GM19239 (cell line): Measurements from ENCODE around the gene UBE2E2.

ENCODE experiments used
- DNase-seq: peaks from one replicate; pipeline ENCODE4 v3.0.0; 2011; ENCODE audit warnings: low spot score; ENCODE audit not compliant: insufficient read length
- FAIRE-seq: peaks from 2 replicates; lab custom pipeline; 2011; peaks lifted over from hg19 to GRCh38; lab: Jason Lieb, UNC

Gene UBE2E2

DNA sequence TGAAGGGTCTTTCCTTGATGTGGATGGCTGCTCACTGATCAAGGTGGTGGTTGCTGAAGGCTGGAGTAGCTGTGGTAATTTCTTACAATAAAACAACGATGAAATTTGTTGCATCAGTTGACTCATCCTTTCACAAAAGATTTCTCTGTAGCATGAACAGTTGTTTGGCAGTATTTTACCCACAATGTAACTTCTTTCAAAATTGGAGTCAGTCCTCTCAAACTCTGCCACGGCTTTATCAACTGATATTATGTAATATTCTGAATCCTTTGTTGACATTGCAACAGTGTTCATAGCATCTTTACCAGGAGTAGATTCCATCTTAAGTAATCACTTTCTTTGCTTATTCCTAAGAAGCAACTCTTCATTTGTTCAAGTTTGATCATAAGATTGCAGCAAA, 252.6 kb downstream of the UBE2E2 start:
- FAIRE-seq (no peak), DNase-seq (no peak)

DNA sequence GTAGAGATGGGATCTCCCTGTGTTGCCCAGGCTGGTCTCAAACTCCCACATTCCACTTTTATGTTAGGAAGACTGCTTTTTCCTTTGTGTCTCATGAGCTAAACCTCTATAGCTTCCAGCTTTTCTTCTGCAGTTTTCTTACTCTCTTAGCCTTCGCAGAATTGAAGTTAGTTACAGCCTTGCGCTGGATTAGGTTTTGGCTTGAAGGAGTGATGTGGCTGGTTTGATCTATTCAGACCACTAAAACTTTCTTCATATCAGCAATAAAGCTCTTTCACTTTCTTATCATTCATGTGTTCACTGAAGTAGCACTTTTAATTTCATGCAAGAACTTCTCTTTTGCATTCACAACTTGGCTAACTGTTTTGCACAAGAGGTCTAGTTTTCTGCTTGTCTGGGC, 254.6 kb downstream of the UBE2E2 start:
- DNase-seq (no peak), FAIRE-seq (no peak)

DNA sequence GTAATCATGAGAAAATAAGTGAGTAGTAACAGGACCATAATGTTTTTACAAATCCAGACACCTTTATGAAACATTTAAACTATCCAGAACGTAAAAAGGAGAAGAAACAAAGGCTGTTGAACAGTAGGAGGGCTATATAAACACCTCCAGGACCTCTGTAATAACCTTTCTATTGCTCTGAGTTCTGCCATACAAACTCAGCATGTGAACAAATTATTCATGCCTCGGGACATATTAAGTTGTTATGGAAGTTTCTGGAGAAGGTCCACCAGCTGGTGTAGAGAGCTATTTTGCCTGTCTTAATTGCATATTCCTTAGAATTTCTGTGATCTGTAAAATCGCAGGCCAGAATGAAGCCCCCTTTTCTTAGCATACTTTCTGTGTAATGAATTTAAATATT, 256.3 kb downstream of the UBE2E2 start:
- DNase-seq = no peak
- peak; percentile 70 for FAIRE-seq

DNA sequence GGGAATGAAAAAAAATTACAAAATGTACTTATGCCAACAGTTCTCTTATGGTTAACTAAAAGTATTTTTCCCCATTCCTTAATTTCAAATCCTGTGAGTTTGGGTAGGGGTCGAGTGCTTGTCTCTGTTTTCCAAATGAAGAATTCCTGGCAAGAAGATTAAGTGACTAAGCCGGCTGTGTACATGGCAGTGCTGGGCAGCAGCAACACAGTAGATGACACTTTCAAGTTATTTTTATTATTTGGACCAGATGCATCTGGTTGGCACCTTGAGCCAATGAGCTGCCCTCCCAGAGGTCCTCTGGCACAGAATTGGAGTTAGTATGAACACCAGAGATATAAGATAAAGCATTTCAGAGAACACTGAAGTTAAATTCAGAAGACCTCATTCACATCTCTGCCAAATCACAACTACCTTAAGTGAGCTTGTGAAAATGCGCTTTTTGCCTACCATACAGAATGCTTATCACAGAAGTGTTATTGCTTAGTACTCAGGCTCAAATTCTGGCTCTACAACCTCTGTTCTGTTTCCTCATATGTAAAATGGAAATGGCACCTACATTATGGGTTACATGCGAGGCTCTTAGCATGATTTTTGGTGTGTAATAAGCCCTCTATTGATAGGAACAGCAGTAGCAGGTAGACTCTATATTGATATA, 256.9 kb downstream of the UBE2E2 start:
- FAIRE-seq (no peak), DNase-seq (no peak)

DNA sequence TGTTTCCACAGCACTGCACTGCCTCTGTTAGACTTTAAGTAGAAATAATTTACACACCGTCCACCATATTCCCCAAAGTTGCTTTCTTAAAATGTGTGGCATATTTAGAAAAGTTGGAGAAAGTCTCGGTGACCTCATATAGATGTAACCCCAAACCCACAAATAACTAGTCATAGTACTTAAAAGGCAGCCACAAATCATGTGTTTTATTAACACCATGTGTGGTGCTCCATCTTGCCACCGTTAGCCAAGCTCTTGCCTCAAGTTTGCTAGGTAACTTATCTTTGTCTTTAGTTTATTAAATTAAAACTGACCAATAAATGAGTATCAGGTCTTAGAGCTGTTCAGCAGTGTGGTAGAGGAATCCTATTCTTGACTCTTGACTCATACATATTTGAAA, 257.9 kb downstream of the UBE2E2 start:
- FAIRE-seq (peak; percentile 52), DNase-seq (no peak)

DNA sequence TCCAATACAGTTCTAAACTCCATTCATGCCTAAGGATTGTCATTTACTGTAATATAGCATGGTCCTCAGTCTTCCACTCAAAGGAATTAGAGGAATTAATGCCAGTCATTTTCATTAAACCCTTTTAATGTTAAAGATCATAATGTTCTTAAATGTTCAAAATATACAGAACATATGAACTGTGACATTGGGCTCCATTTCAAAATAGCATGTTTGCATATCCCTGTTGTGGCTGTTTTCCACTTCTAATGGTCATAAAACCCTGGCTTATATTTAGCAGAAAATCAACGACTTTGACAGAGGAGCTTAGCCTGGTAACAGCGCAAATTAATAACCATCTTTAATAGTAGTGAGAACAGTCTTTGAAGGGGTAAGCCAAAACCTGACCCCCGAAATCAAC, 260.7 kb downstream of the UBE2E2 start:
- DNase-seq (no peak), FAIRE-seq (no peak)

DNA sequence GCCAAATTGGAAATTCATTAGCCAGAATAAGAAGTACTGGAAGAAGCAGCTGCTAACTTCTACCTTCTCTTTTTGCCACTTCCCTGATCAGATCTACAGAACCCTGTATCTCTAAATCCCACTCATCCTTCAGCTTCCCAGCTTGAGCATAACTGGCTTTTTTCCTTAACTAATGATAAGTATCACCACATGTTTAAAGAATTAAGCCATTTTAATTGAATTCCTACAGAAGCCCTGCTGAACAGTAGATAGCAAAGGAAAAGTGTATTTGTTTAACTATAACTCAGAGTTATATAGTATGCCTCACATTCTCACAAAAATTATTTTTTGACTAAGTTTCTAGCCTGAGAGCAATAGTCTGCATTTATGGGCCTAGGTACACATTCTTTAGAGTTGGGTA, 262.4 kb downstream of the UBE2E2 start:
- no peak for FAIRE-seq
- no peak for DNase-seq

DNA sequence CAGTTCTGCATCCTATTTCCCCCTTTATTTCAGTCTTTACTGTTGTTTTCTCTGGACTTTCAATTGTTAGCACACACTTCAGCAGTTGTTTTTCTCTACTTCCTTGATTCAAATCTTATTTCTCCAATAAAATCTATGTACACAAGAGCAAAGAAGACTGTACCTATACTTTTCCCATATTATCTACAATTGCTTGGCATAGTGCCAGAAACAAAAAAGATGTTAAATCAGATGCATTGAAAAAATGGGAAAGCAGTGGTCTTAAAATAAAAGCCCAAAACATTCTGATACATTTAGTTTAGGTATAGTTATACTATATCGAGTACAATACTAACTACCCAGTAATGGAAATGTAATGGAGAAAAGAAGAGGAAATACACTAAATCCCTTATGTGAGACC, 265.1 kb downstream of the UBE2E2 start:
- FAIRE-seq = no peak
- DNase-seq = no peak

DNA sequence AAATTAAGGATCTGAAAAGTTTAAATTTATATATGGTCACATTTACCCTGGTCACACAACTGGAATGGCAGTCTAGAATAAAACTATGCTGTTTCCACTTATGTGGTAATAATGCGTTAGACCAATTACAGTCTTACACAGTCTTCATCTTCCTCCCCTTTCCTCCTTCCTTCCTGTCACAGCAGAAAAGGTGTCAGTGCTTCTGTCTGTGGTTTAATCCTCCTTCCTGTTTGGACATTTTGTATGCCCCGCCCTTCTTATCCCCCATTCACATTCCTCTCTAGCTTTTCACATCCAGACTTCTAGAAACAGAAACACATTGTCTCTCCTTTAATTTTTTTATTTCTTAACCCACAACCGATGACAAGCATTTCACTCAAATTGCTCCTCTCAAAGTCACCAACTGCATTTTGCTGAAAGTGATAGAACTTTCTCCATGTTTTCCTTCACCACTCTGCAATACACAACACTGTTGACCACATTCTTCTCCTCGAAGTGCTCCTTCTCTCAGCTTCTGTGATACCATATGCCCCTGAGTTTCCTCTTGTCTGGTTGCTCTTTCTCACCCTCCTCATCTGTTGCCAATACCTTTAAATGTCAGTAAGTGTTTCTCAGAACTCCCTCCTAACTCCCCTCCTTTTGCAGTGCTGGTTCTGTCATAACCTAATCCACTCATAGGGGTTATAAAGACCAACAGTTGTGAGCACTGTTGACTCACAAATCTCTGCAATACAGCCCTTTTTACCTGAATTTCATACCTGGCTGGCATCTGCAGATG, 271.6 kb downstream of the UBE2E2 start:
- FAIRE-seq (no peak), DNase-seq (no peak)

DNA sequence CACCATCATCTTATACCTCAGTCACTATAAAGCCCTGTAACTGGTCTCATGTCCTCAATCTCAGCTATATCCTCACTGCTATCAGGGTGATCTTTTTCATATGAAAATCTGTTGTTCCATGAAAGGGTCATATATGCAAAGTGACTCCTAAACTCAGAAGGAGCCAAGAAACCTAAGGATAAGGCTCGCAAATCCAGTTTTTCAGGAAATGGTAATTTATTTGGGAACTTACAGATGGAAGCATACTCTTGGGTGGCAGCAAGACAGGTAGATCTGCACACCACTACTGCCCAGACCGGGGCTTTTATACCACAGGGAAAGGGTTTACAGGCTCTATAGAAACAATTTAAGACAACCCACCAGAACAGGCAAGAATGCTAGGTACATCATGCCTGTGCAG, 272.3 kb downstream of the UBE2E2 start:
- FAIRE-seq (no peak), DNase-seq (no peak)

DNA sequence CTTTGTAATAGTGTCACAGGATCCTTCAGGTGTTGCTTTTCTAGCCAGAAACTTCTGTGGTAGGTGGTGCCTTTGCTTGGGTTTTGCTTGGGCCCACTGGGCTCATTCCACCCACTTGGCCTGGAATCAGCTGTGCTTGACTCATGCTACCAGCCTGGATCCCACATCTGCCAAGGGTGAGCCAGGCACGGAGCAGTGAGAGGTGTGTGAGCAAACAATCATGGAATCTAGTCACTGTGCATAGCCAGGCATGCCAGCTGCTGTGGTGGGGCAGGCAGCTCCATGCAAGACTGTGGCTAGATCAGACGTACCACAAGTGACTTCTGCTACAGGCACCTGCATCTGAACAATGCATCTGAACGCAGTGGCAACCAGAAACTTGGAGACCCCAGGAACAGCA, 275.9 kb downstream of the UBE2E2 start:
- FAIRE-seq (no peak), DNase-seq (no peak)

DNA sequence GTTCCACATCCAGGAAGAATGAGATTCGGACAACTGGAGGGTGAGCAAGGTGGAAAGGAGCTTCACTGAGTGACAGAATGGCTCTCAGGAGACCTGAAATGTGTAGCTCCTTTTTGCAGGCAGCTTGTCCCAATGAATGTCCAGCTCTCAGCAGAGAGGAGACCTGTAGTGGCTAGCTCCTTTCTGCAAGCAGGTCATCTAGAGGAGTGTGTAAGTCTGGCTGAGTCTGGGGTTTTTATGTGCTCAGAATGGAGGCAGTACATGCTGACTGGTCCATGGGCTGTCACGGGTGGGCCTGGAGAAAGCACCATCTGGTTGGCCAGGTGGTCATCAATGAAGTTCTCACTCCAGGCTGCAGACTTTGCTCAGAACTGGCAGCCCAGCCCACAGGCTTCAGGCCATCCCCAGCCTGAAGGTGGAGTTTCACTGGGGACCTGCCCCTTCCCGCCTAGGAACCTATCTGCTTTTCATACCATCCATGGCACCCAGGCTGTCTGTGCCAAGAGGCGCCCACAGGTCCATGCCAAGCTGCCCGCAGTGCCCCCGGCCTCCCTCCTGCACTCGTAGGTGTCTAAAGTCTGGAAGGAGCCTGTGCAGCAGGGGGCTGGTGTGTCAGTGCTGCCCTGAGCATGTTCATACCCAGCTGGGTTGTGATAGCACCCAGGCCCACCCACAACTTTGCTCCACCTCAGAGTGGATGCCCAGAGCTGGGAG, 276.6 kb downstream of the UBE2E2 start:
- no peak for FAIRE-seq

DNA sequence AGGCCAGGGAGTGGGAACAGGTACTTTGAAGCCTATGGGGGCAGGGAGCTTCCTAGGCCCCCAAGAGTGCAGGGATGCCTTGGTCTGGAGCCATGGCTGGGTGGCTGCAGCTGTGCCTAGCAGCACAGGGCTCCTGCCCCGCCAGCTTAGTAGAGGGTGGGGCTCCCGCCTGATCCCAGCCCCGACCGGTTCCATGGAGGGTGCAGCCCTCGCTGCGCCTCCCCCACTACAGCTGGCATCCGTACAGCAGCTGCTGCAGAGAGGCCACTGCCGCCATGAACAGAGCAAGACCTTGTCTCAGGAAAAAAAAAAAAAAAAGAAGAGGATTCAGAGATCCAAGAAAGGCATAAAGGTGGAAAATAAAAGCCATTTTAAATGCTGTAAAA, 277.2 kb downstream of the UBE2E2 start:
- DNase-seq = no peak
- FAIRE-seq = no peak

More for the DNA sequence above, 276.6 kb downstream of the UBE2E2 start:
- no peak for DNase-seq

DNA sequence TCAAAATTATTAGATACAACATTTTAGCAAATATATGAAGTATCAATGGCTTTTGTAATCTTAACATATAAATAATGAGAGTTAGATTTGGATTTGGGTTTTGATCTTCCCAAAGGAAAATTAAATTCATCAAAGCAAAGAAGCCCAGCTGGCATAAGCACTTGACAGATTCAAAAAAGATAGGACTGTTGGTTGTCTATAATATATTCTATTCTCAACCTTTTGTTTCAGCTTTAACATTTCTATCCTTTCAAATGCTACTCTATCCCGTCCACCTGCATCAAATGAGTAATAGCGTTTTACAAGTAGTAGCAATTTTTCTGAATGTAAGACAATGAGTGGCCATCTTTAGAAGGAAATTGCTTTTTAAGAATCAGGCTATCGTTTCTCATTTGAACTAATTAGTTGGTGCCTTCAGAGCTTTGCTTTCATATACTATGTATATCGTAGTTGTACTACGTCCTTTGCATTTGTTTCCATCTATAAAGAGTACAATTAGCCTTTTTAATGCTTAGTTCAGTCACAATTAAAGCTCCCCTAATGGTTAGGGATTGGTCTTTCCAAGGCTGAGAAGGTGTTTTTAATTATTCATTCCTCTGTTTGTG, 278.0 kb downstream of the UBE2E2 start:
- FAIRE-seq (no peak), DNase-seq (no peak)

DNA sequence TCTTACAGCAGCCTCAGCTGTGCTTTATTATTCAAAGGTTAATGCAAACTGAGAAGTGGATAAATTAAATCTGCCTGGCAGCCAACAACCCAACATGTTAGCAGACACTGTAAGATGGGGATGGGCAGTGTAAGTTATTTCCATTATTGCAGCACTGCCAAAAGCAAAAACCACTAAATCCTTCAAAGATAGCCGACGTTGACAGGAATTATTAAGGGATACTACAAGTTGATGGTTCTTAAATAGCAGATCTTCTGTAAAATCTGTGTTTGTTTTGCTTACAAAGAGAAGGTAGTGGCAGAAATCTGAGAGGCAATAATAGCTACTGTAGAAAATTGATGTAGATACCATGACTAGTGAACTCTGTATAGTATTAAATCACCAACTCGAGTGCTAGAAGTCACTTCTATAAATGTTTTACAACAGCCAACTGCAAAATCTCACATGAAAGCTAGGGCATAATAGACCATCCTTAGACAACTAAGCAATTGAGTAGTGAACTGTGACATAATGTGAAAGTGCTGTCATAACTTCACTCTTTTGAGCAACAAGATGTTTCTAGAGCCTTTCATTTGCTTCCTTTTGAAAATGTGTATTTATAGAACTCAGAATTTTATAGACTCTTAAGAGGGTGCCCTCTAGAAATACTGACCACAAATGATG, 278.6 kb downstream of the UBE2E2 start:
- DNase-seq = no peak
- no peak for FAIRE-seq

DNA sequence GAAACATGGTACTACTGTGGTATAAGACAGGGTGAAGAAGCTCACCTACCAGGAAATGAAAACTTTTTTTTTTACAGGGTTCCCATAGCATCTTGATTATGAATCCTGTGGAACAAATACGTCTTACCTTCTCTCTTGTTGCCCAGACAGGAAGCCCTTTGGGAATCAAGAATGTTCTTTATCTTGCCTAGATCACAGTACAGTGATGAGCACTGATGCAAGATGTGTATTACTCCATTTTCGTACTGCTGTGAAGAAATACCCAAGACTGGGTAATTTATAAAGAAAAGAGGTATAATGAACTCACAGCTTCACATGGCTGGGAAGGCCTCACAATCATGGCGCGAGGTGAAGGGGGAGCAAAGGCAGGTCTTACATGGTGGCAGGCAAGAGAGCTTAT, 281.3 kb downstream of the UBE2E2 start:
- DNase-seq (no peak), FAIRE-seq (peak; percentile 31)

DNA sequence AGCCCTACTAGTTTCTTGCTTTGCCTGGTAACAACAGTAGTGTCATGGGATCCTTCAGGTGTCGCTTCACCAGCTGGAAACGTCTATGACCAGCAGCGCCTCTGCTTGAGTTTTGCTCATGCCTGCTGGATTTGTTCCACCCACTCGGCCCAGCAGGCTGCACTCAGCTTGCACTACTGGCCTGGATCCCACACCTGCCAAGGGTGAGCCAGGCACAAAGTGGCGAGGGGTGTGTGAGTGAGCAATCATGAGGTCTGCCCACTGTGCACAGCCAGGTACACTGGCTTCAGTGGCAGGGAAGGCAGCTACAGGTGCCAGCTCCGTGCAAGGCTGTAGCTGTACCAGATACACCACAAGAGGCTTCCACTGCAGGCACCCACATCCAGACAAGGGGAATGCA, 282.8 kb downstream of the UBE2E2 start:
- DNase-seq (no peak), FAIRE-seq (no peak)

DNA sequence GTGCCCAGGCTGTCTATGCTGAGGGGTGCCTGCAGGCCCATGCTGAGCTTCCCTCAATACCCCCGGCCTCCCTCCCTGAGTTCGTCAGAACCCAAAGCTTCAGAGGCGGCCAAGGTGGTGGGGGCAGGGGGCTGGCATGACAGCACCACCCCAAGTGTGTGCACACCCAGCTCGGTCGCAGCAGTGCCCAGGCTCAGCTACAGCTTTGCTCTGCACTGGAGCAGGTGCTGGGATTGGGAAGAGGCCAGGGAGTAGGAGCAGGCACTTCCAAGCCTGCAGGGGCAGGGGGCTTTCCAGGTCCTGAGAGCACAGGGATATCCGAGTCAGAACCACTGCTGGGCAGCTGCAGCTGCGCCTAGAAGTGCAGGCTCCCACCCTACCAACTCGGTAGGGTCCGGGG, 283.9 kb downstream of the UBE2E2 start:
- no peak for FAIRE-seq
- no peak for DNase-seq

DNA sequence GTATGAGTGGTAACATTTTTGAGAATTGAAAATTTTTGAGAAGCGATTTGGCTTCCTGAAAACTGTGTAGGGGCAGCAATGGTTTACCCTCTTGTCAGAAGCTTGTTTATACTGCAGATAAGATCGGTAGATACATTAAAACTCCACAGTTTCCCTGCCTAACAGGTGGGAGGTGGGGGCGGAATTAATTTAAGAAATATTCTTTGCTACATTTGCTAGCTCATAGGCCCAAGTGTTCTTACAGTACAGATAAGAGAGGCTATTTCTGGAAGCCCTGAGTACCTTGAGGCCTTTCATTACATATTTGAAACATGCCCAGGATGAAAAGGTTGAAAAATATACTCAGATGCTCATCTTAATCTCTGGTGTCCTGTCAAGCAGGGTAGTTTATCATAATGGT, 285.5 kb downstream of the UBE2E2 start:
- FAIRE-seq (no peak), DNase-seq (no peak)

DNA sequence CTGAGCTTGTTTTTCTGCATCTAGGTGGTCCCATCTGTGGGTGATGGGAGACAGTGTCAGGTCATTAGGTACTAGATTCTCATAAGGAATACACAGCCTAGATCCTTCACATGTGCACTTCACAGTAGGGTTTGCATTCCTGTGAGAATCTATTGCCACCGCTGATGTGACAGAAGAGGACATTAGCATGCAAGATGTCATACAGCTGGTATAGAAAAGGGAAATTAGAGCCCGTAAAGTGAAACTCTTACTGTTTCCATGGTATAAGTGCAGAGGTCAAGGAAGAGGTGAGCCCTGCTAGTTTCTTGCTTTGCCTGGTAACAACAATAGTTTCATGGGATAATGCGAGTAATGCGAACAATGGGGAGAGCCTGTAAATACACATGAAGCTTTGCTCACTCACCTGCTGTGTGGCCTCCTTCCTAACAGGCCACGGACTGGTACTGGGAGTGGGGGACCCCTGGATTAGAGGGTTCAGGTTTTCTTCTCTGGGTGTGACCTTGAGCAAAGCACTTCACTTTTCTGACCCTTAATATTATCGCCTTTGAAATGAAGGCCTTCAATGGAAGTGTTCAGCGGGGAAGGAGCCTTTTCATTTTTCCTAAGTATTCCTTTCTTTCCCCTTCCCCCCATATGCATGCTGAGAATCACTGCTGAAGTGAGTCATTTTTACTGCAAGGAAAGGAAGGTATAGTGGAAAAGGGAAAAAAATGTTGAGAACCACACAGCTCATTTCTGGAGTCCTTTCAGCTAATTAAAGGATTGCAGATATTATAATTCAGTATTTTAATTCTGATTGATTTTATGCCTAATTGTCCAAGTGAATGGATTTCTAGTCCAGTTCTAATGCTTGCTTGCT, 286.4 kb downstream of the UBE2E2 start:
- FAIRE-seq (peak; percentile 56), DNase-seq (no peak)
